GM12878 (cell line): ENCODE data around the gene ATP5ME.

Experiments
- GATAD2B ChIP-seq: fragments of 450-650 bp; conservative IDR thresholded peaks from 2 replicates; pipeline ENCODE4 v1.6.1; 2017; ENCODE audit warnings: low read depth, mild to moderate bottlenecking, moderate library complexity
- HDAC6 ChIP-seq: fragments of 200-600 bp; sonication (generic); IDR thresholded peaks from one replicate; pipeline ENCODE4 v1.8.0; 2017; ENCODE audit warnings: antibody characterized with exemption; ENCODE audit not compliant: unreplicated experiment
- JUND ChIP-seq: IDR thresholded peaks from 2 replicates; pipeline ENCODE4 v1.6.1; 2012; ENCODE audit warnings: low read depth, mild to moderate bottlenecking, low read length, improper control_type of control experiment, moderate library complexity
- KDM1A ChIP-seq: fragments of 200-600 bp; sonication (generic); IDR thresholded peaks from 2 replicates; pipeline ENCODE4 v1.6.1; 2016; ENCODE audit warnings: borderline replicate concordance
- NBN ChIP-seq: fragments of 450-650 bp; IDR thresholded peaks from 2 replicates; pipeline ENCODE4 v1.6.1; 2016
- SMC3 ChIP-seq: IDR thresholded peaks from 2 replicates; pipeline ENCODE4 v1.6.1; 2011; ENCODE audit warnings: low read length, improper control_type of control experiment, borderline replicate concordance
- TARDBP ChIP-seq: IDR thresholded peaks from 2 replicates; pipeline ENCODE4 v1.6.1; 2016; ENCODE audit warnings: borderline replicate concordance
- YY1 ChIP-seq: IDR thresholded peaks from 2 replicates; pipeline ENCODE4 v1.6.1; 2011; ENCODE audit warnings: low read depth, mild to moderate bottlenecking, low read length
- TF ChIP-seq, protein P1 (sequence below), 3 experiments: IDR thresholded peaks in 2 of 3; conservative IDR thresholded peaks in 1 of 3; 2 replicates each; pipeline ENCODE4 v1.5.1; 2011; ENCODE audit warnings: low read depth in 3 of 3, low read length in 3 of 3, mild to moderate bottlenecking in 3 of 3, control low read depth in 2 of 3, moderate library complexity in 2 of 3, inconsistent platforms in 1 of 3, mixed read lengths in 1 of 3; ENCODE audit not compliant: control insufficient read depth in 2 of 3, insufficient read depth in 1 of 3; ENCODE audit errors: extremely low read depth in 1 of 3
- TF ChIP-seq, protein P2 (sequence below): fragments of 450-650 bp; IDR thresholded peaks from 2 replicates; pipeline ENCODE4 v1.6.1; 2016; ENCODE audit warnings: mild to moderate bottlenecking, moderate library complexity, borderline replicate concordance
- TF ChIP-seq, protein P3 (sequence below): fragments of 450-650 bp; IDR thresholded peaks from 2 replicates; pipeline ENCODE4 v1.6.1; 2017; ENCODE audit warnings: antibody characterized with exemption, mild to moderate bottlenecking, moderate library complexity

DNA sequence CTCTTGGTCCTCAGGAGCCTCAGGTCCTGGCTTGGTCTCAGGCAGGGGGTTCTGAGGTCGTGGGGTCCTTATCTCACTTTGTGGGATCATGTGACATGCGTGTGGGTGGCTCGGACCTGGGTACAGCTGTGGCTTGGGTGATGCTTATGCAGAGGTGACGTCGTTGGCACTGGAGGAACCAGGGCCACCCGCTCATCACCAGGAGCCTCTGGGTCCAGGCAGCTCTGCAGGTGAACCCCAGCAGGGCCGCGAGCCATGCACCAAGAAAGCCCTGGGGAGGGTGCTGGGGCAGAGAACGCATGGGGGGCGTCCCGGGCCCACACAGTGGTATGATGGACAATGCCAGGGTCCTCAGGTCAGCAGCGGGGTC lies 8.7 kb downstream of the ATP5ME start:
- TF ChIP-seq JUND: no peak
- TF ChIP-seq, protein P1, sequence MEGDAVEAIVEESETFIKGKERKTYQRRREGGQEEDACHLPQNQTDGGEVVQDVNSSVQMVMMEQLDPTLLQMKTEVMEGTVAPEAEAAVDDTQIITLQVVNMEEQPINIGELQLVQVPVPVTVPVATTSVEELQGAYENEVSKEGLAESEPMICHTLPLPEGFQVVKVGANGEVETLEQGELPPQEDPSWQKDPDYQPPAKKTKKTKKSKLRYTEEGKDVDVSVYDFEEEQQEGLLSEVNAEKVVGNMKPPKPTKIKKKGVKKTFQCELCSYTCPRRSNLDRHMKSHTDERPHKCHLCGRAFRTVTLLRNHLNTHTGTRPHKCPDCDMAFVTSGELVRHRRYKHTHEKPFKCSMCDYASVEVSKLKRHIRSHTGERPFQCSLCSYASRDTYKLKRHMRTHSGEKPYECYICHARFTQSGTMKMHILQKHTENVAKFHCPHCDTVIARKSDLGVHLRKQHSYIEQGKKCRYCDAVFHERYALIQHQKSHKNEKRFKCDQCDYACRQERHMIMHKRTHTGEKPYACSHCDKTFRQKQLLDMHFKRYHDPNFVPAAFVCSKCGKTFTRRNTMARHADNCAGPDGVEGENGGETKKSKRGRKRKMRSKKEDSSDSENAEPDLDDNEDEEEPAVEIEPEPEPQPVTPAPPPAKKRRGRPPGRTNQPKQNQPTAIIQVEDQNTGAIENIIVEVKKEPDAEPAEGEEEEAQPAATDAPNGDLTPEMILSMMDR (IDR thresholded peaks at IDR 0.05 in 2 of 3, conservative IDR thresholded peaks at IDR 0.05 in 1 of 3; ENCODE audit: control insufficient read depth in 2 of 3, extremely low read depth in 1 of 3, insufficient read depth in 1 of 3, low read depth in 3 of 3, low read length in 3 of 3): no peak
- TF ChIP-seq SMC3: no peak
- TF ChIP-seq HDAC6: no peak
- no peak for TF ChIP-seq GATAD2B
- TF ChIP-seq, protein P2, sequence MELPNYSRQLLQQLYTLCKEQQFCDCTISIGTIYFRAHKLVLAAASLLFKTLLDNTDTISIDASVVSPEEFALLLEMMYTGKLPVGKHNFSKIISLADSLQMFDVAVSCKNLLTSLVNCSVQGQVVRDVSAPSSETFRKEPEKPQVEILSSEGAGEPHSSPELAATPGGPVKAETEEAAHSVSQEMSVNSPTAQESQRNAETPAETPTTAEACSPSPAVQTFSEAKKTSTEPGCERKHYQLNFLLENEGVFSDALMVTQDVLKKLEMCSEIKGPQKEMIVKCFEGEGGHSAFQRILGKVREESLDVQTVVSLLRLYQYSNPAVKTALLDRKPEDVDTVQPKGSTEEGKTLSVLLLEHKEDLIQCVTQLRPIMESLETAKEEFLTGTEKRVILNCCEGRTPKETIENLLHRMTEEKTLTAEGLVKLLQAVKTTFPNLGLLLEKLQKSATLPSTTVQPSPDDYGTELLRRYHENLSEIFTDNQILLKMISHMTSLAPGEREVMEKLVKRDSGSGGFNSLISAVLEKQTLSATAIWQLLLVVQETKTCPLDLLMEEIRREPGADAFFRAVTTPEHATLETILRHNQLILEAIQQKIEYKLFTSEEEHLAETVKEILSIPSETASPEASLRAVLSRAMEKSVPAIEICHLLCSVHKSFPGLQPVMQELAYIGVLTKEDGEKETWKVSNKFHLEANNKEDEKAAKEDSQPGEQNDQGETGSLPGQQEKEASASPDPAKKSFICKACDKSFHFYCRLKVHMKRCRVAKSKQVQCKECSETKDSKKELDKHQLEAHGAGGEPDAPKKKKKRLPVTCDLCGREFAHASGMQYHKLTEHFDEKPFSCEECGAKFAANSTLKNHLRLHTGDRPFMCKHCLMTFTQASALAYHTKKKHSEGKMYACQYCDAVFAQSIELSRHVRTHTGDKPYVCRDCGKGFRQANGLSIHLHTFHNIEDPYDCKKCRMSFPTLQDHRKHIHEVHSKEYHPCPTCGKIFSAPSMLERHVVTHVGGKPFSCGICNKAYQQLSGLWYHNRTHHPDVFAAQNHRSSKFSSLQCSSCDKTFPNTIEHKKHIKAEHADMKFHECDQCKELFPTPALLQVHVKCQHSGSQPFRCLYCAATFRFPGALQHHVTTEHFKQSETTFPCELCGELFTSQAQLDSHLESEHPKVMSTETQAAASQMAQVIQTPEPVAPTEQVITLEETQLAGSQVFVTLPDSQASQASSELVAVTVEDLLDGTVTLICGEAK: no peak
- no peak for TF ChIP-seq KDM1A
- TF ChIP-seq YY1: no peak
- TF ChIP-seq NBN: no peak
- TF ChIP-seq, protein P3, sequence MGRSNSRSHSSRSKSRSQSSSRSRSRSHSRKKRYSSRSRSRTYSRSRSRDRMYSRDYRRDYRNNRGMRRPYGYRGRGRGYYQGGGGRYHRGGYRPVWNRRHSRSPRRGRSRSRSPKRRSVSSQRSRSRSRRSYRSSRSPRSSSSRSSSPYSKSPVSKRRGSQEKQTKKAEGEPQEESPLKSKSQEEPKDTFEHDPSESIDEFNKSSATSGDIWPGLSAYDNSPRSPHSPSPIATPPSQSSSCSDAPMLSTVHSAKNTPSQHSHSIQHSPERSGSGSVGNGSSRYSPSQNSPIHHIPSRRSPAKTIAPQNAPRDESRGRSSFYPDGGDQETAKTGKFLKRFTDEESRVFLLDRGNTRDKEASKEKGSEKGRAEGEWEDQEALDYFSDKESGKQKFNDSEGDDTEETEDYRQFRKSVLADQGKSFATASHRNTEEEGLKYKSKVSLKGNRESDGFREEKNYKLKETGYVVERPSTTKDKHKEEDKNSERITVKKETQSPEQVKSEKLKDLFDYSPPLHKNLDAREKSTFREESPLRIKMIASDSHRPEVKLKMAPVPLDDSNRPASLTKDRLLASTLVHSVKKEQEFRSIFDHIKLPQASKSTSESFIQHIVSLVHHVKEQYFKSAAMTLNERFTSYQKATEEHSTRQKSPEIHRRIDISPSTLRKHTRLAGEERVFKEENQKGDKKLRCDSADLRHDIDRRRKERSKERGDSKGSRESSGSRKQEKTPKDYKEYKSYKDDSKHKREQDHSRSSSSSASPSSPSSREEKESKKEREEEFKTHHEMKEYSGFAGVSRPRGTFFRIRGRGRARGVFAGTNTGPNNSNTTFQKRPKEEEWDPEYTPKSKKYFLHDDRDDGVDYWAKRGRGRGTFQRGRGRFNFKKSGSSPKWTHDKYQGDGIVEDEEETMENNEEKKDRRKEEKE: no peak
- TF ChIP-seq TARDBP: no peak
